GM21825 (cell line): ENCODE results near the gene TRAF1.

ENCODE experiments used
- ATAC-seq: cut with Tn5 transposase; IDR thresholded peaks from one replicate; pipeline ENCODE4 v1.9.1; 2021; ENCODE audit warnings: mild to moderate bottlenecking, moderate library complexity; ENCODE audit not compliant: unreplicated experiment

Gene TRAF1

DNA sequence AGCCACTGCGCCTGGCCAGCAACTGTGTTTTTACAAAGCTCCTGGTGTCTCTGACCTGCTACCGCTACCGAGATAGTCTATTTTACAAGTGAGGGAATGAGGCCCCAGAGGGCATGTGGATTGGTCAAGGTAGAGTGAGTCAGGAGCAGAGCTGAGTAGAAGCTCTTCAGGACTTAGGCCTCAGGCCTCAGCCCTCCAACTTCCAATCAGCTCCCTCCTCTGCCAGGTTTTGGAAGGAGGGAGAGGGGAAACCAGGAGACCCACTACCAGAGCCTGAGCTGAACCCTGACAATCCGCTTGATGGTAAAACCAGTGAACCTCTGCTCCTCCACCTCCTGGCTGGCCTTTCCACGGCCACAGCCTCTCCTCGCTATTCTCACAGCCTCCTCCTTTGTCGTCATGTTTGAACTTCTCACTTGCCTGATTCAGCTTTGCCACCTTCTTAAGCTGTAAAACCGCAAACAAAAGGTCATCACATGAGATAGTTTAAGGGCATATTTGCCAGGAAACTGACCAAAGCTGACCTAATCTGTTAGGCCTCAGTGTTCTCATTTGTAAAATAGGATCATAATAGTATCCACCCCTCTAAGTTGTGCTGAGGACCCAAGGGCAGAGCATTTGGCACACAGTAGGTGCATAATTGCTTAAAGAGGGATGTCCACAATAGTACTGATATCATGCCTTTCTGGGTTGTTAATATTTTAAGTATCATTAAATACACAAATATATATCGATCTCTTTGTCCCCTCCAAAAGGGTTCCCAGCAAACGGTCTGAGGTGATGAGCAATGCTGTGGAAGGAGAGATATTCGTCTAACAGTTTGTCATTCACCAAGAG lies 1.7 kb downstream of the TRAF1 start:
- no peak for ATAC-seq

DNA sequence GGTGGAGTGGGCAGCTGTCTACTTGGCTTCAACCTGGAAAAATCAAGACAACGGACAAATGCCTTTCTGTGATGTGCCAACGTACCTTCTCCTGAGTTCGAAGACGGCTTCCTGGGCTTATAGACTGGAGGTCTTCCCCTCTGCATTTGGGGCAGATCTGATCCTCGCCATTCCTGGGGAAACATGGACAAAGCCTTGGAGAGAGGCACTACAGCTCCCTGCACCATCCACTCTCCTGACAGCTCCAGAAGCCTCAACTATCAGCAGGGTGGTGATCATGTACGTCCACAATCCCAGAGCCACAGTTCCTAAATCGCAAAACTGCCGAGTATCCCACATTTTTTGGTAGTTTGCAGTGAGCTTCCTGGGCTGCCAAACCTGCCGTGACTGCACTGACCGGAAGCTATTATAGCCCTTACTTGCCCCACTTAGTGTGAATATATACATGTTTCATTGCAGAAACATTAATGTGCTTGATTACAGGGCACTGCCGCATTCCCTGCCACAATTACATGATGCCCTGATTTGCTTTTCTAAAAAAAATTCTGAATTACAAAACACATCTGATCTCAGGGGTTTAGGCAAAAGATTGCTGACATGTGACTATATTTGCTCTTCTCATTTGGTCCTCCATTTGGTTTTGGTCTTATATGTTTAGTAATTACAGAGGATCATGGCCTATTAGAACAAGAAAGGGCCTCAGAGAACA lies 2.8 kb downstream of the TRAF1 start:
- ATAC-seq, result no peak

DNA sequence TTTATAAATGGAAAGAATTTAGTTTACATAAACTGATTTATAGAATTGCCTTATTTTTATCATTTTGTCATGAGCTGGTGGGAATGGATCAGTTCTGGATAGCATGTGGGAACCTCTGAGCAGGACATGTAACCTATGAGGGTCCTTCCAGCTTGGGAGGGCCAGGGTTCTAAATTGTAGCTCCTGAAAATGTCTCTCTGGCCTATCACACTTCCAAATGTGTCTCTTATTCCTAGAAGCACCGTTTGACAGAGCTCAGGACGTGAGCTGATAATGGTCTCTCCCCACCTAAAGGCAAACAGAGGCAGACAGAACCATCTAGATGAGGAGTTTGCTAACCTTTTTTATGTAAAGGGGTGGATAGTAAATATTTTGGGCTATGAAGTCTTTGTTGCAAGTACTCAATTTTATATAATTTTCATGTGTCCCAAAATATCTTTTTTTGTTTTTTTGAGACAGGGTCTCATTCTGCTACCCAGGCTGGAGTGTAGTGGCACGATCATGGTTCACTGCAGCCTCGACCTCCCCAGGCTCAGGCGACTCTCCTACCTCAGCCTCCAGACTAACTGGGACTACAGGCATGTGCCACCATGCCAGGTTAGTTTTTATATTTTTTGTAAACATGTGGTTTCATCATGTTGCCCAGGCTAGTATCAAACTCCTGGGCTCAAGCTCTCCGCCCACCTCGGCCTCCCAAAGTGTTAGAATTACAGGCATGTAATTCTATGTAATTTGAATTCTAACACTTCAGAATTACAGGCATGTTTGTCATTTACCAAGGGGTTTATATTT lies 4.0 kb downstream of the TRAF1 start:
- ATAC-seq, result no peak

DNA sequence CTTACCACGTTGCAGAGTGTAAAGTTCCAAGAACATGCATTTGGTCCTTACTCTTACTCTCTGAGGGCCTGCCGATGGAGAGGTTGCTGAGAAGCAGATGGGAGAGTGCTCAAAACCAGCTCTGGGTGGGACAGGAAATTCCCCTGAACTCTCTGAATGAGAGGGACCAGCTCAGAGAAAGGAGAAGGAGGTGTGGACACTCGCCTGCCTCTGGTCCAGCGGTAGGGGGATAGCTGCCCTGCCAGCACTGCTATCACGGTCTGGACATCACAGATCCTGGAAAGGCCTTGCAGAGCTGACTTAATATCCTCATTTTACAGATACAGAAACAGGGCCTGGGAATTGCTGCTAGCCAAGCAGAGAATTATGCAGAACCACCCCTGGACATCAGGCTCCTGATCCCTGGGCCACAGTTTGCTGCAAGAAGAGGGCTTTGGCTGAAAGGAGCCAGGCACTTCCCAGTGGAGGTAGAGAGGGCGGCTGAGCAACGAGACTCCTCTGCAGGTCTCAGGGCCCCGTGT lies 4.9 kb downstream of the TRAF1 start:
- no peak for ATAC-seq

DNA sequence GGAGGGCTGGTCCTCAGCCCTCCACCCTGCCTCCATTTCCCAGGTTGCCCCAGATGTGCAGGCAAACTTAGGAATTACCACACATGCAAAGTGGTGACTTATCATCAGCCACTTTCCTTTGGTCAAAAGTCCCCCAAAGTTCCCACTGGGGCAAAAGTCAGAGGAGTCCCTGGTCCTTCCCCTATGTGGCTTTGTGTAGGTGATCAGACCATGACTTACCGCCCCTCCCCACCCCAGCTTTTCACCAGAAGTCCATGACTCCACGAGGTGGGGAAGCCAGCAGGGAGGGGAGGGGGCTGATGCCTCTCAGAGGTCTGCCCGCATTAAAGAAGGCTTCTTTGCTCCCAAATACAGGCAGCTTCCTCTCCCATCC lies 5.8 kb downstream of the TRAF1 start:
- ATAC-seq, result no peak

DNA sequence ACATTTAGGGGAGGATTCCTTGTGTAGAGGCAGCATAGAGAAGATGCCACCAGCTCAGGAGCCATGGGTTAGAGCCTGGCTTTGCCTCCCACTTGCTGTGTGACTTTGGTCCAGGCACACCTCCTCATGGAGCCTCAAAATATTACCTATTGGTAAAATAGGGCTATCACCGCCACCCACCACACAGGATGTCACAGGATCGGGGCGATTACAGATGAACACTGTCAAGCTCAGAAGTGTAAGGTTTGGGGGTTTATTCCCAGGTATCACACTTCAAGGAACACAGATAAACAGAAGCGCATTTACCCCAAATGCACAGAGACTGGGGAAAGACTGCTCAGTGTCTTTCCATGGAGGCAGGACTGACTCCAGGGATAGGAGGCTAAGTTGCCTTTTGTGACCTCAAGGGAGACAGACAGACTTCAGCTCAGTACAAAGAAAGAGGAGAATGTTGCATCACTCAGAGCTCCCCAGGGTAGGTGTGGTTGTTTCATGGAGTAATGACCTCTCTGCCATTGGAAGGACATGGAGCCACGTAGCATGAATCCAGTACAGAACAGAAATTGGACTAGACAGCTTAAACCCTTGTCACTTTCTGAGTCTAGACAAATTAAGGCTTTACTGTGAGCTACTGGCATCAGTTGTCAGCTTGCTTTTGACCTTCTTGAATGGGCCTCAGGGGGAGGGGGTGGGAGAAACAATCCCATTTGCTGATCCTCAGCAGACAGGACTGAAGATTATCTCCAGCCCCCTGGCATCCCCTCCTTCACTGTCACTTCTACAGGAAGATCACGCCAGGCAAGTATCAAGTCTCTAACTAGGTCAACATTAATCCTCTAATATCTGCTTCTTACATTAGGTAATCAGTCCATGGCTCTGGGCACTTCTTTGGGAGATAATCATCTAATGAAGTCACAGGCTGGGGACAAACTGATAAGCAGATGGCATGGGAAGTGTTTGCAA lies 6.5 kb downstream of the TRAF1 start:
- ATAC-seq, result no peak

DNA sequence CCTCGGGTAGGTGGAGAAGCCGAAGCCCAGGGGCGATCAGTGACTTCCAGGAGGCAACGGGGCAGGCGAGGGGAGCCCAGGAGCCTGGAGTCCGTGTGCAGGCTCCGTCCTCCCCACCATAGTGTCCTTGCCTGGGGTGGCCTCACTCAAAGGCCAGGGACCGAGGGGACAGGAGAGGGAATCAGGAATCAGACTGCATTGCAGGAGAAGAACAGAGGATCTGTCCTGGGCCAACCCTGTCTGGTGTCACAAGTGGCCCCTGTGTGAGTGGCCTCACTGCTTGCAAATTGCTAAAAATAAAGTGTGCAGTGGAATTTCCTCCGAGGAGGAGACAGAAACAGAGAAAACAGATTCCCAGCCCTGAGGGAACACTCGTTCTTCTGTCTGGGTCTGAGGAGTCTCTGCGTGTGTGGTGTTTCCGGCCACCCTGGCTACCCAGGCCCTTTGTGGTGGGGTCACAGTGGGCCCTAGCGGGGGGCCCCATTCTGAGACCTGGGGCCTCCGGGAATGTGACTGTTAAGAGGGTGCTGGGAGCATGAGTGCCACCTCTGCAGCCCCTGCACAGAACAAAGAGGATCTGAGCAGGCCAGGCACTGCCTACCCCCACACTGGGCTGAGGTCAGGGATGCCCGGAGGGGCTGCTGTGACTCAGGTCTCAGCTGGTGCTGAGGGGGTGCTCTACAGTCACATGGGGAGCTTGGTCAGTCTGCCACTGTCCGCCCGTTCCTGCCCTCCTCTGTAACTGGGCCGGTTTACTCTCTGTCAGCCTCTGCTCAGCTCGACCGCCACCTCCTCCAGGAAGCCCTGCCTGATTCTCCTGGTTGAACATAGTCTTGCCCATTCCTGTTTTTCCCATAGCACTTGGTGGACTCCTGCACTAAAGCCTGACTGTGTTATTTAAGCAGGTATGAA lies 7.4 kb downstream of the TRAF1 start:
- ATAC-seq, result no peak

DNA sequence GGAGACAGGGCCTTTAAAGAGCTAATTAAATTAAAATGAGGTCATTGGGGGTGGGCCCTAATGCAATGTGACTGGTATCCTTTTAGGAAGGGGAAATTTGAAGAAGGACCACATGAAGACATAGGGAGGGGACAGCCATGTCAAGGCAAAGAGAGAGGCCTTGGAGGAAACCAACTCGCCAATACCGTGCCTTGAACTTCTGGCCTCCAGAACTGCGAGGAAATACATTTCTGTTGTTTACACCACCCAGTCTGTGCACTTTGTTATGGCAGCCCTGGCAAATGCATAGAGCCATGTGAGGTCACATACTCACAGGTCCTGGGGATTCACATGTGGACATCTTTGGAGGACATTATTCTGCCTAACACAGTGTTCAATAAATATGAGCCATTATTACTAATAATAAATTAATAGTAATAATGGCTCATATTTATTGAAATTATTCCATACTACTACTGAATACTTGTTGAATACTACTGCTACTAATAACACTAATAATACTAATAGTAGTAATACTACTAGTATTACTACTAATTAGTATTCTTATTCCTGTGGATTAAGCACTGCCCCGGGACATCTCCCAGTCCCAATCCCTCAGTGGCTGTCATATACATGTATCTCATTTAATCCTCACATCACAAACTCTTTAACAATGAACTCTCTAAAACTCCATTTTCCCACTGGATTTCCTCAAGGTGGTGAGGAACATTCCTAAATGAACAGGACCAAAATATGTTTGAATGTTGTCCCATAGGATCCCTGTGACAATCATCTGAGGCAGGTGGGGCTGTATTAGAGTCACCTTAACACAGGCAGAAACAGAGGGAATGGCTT lies 8.4 kb downstream of the TRAF1 start:
- no peak for ATAC-seq

DNA sequence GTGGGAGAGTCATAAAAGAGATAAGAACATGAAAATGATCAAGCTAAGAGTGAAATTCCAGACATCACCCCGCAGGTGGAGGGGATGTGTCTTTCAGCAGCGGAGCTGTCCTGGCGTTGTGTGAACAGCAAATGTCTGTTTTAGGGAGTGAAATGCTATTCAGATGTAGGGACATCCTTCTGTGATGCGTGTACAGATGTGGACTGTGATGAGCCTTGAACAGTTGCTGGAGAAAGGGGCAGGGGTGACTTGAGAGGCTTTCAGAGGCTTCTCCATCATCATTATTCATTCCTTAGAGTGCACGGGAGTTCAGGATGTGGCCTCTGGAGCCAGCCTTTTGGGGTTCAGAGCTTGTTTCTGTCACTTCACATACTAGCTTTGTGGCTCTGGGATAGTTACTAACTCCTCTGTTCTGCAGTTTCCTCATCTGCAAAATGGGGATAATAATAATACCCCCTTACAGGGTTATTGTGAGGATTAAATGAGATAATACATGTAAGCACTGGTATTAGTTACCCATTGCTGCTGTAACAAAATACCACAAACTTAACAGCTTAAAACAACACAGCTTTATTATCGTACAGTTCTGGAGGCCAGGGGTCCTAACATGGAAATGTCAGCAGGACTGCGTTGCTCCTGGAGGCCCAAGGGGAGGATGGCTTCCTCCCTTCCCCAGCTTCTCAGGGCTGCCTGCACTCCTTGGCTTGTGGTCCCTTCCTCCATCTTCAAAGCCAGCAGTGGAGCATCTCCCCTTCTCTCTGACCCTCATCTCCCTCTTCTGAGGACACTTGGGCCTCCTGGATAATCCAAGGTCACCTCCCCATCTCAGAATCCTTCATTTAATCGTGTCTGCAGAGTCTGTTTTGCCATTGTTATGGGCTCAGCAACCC lies 9.4 kb downstream of the TRAF1 start:
- ATAC-seq, result no peak

DNA sequence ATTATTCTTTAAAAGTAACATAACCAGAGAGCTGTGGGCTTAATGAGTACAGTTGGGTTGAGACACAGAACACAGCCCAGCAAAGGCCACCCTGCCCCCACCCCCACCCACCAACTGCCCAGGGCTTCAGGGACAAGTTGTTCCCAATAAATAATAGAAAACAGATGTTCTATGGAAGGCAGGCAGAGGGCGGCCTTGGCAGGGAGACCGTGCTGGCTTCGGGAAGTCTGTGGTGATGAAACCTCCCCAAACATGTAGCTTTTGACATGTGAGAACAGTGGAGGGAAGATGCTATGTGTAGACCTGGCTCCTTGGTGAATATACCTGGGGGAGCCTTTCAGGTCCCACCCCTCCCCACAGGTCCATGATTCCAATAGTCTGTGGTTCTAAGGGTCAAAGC lies 10.0 kb downstream of the TRAF1 start:
- no peak for ATAC-seq

DNA sequence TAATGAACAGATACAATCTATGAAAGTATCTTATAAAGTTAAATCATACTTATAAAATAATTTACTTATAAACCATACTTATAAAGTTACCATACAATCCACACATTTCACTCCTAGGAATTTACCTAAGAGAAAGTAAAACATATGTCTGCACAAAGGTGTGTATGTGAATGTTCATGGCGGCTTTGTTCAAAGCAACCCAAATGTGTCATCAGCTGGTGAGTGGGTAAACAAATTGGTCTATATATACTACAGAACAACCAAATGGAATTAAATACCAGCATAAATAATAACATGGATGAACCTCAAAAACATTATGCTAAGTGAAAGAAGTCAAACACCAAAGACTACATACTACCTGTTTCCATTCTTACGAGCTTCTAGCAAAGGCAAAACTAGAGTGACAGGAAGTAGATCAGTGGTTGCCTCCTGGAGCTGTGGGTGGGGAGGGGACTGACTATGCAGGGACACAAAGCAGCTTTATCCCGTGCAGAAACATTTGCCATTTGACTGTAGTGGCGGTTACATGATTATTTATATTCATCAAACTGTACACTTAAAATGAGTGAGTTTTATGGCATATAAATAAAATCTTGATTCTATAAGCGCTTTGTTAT lies 10.6 kb downstream of the TRAF1 start:
- no peak for ATAC-seq

DNA sequence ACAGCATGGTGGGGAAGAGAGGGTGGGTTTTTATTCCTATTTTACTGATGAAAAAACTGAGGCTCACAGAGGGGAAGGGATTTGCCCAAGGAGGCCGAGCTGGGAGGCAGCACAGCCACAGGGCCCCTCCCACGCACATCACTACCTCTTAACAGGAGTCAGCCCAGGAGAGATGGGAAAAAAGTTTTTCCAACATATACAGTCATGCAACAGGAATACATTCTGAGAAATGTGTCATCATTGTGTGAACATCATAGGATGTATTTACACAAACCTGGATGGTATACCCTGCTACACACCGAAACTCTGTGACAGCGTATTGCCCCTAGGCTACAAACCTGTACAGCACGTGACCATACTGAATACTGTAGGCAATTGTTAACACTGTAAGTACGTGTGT lies 11.6 kb downstream of the TRAF1 start:
- ATAC-seq, result no peak

DNA sequence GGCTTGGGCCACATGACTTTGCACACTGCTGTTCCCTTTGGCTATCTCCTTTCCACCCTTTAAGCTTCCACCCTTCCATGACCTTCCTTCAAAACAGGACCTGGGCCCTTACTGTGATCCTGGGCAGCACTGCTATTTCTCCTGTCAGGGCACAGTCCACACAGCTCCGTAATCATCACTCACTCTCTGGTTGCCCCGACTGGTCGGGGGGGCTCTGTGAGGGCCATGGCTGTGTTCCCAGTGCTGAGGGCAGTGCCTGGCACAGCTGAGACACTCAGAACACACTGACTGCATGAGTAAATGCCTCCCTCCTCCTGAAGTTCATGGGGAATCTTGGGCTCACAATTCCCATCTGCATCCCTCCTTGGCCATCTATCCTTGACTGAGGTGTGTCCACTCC lies 12.2 kb downstream of the TRAF1 start:
- ATAC-seq, result no peak

DNA sequence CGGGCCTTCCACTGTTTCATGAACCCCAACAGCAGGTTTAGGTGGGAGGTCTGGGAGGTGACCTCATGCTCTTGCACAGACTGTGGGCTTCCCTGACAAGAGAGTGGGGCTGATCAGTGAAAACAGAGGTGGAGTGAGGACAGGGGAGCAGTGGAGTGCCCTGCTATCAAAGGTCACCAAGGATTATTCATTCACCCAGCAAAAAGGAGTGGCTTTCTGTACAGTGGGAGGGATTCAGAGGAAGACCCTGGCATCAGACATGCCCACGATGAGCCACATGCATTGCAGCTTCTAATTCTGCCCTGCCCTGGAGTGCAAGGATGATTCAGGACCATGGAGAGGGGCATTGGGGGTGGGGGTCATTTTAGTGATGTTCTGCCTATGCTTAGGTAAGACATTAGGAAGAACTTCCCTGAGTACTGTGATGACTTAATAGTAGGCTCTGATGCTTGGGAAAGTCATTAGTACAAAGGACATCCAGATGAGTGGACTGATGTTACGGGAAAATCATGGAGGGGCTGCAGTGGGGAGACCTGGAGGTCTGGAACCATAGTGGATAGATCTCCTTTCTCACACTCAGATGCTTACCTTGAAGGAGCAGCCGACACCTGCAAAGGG lies 12.8 kb downstream of the TRAF1 start:
- no peak for ATAC-seq

DNA sequence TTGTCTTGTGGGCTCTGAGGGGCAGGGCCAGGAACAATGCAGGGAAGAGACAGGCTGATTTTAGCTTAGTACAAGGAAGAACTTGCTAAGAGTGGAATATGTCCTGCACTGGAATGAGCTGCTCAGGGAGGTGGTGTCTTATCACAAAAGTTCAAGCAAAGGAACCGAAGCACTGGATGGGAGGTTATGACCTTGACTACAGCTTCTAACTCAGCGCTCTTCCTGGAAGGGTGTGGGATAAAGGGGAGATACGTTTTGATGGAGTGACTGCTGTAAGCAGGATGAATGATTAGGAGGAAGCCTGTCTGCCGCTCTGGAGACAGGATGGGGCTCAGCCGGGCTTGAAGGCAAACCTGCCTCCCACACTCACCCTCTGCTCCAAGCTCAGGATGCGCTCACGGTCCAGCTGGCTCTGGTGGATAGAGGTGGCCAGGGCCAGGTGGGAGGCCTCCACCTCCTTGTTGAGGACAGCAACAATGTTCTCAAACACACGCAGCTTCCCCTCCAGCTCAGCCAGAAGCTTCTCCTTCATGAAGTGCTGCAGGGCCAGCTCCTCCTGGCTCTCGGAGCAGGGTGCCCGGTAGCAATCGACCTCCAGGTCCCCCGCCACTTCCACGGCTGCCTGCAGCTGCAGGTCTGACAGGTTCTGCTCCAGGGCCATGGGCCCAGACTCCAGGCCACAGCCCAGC lies 13.5 kb downstream of the TRAF1 start:
- ATAC-seq, result no peak

DNA sequence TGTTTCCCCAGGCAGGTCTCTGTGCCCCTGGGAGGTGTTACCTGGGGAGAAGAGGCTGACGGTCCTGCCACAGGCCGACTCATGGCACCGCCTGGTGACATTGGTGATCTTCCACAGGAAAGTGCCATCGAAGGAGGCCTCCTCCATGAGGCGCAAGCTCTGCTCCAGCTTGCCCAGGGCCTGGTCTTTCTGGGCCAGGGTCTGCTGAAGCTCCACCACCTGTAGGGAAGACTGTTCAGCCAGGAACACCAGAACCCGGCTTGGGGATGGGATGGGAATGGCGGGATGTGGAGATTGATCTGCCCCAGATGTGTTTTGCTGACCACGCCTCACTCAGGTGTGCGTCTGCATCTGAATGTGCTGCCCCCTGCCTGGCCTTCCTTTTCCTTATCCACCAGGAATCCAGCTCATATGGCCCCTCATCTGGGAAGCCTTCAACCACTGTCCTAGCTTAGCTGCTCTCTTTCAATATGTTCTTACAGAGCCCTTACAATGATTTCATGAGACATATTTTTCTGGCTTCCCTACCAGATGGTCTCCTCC lies 15.2 kb downstream of the TRAF1 start:
- no peak for ATAC-seq
